ENCODE results near the gene TCEAL1.

Gene TCEAL1

DNA sequence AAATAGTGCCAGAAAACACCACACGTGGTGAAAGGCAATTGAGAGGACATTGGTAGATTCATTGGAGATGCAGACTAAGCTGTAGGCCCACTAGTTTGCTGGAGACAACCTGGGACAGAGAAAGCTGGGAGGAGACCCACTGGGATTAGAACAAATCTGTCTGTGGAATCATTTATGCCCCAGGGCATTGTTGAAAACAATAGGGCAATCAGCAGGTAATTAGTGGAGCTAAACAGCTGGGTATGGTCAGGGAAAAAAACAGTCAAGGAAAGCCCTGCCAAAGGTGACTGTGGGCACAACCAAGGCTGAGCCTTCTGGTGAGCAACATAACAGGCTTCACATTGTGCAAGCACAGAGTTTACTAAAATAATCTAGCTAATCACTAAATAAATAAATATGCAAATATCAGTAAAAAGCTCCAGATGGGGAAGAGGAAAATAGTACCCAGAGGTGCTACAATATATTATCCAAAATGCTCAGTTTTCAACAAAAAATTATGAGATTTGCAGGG lies 12.0 kb upstream of the TCEAL1 start:
- in situ Hi-C loops (cut with HindIII; ENCODE audit: low sequenced_read_pairs), result no loop called here

DNA sequence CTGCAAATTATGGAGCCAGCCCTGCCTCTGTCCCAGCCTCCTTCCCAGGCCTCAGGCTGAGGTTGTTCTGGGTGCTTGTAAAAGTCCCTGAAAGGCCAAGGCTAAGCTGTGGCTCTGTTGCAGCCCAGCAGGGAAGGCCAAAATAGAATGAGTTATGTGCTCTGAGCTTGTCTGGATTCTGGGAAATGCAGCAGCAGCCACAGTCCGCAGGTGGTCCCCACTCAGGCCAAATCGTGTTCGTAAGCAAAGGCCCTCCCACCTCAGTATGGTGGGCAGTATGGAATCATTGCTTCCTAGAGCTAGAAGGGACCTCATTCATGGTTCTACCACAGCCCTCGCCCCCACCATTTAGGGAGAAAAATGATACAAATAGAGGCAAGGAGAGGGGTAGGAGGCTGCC lies 4.7 kb upstream of the TCEAL1 start:
- H3K4me3 ChIP-seq (ENCODE audit: low read depth, low read length), result no peak overlapping the region
- DNase-seq (ENCODE audit: low read depth), result peak; percentile 56
- in situ Hi-C loops (cut with HindIII; ENCODE audit: low sequenced_read_pairs), result no loop called here
- TF ChIP-seq, protein P1, sequence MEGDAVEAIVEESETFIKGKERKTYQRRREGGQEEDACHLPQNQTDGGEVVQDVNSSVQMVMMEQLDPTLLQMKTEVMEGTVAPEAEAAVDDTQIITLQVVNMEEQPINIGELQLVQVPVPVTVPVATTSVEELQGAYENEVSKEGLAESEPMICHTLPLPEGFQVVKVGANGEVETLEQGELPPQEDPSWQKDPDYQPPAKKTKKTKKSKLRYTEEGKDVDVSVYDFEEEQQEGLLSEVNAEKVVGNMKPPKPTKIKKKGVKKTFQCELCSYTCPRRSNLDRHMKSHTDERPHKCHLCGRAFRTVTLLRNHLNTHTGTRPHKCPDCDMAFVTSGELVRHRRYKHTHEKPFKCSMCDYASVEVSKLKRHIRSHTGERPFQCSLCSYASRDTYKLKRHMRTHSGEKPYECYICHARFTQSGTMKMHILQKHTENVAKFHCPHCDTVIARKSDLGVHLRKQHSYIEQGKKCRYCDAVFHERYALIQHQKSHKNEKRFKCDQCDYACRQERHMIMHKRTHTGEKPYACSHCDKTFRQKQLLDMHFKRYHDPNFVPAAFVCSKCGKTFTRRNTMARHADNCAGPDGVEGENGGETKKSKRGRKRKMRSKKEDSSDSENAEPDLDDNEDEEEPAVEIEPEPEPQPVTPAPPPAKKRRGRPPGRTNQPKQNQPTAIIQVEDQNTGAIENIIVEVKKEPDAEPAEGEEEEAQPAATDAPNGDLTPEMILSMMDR (IDR thresholded peaks at IDR 0.05; ENCODE audit: low read depth, low read length, missing control alignments), result no peak

More for the DNA sequence above, 12.0 kb upstream of the TCEAL1 start:
- no peak for DNase-seq (ENCODE audit: low read depth)
- H3K4me3 ChIP-seq (ENCODE audit: low read depth, low read length), result no peak overlapping the region
- TF ChIP-seq, protein P1 (IDR thresholded peaks at IDR 0.05; ENCODE audit: low read depth, low read length, missing control alignments), result no peak

DNA sequence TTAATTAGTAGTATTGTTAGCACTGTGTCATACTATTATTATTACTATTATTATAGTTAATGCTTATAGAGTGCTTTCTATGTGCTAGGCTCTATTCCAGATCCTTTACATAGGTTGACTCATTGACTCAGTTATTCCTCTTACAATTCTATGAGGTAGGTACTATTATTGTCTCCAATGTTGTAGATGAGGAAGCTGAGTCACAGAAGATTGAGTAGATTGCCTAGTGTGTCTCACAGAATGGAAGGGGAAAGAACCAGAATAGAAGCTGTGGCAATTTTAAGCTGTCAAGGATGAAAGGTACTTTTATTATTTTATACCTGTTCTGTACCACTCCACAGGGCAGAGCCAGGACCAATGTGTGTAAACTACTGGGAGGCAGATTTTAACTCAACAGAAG lies 1.9 kb upstream of the TCEAL1 start:
- DNase-seq (ENCODE audit: low read depth), result no peak
- TF ChIP-seq, protein P1 (IDR thresholded peaks at IDR 0.05; ENCODE audit: low read depth, low read length, missing control alignments), result no peak
- H3K4me3 ChIP-seq (ENCODE audit: low read depth, low read length), result no peak overlapping the region
- in situ Hi-C loops (cut with HindIII; ENCODE audit: low sequenced_read_pairs), result no loop called here

DNA sequence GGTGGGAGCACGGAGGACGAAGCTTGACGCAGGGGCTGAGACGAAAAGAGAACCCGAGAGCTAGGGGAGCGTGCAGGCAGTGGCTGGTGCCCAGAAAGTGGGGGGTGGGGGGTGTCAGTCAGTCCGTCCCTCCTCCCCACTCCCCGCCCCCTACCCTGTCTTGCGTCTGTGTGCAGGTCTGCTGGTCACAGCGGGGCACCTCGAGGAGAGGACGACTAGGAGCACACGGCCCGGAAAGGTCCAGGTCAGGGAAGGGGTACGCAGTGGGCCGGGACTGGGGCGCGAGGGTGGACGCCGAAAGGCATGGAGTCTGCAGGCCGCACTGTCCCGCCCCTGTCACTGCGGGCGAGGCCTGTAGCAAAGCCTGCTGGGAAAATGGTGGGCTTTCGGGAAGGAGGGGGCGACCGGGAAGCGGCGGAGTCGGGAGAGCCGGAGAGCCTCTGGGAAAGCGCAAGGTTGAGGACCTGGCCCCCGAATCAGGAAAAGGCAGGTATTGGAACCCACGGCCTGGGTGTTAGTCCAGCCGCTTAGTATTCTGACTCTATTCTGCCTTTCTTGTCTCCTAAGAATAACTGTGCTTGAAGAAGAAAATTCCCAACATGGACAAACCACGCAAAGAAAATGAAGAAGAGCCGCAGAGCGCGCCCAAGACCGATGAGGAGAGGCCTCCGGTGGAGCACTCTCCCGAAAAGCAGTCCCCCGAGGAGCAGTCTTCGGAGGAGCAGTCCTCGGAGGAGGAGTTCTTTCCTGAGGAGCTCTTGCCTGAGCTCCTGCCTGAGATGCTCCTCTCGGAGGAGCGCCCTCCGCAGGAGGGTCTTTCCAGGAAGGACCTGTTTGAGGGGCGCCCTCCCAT lies 769 bp downstream of the TCEAL1 start:
- peak overlapping the region; percentile 56 for H3K4me3 ChIP-seq (ENCODE audit: low read depth, low read length)
- in situ Hi-C loops (cut with HindIII; ENCODE audit: low sequenced_read_pairs), result no loop called here
- TF ChIP-seq, protein P1 (IDR thresholded peaks at IDR 0.05; ENCODE audit: low read depth, low read length, missing control alignments), result peak; percentile 60
- DNase-seq (ENCODE audit: low read depth), result no peak

DNA sequence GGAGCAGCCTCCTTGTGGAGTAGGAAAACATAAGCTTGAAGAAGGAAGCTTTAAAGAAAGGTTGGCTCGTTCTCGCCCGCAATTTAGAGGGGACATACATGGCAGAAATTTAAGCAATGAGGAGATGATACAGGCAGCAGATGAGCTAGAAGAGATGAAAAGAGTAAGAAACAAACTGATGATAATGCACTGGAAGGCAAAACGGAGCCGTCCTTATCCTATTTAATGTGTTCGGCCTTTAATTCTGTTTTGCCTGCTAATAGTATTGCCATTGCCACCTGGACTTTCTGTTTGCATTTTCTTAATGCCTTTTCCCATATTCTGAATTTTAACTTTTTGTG lies 1.4 kb downstream of the TCEAL1 start:
- H3K4me3 ChIP-seq (ENCODE audit: low read depth, low read length), result peak overlapping the region; percentile 56
- DNase-seq (ENCODE audit: low read depth), result no peak
- TF ChIP-seq, protein P1 (IDR thresholded peaks at IDR 0.05; ENCODE audit: low read depth, low read length, missing control alignments), result no peak
- in situ Hi-C loops (cut with HindIII; ENCODE audit: low sequenced_read_pairs), result no loop called here

DNA sequence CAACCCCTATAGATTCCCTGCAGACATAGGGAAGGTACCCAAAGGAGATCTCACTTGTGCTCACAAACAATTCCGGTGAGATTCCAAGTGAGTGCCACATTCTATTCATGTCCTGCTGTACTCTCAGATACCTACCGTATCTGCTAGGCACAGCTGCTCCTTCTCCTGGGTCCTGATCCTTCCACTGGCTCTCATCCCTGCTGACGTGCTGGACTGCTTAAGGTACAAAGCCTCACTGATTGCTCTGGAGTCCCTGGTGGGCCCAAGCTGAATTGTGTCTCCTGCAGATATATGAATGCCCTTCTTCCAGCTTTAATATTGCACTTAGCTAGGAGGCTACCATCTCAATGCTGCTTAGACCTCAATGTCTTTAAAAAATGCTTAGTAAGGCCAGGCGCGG lies 2.4 kb downstream of the TCEAL1 start:
- H3K4me3 ChIP-seq (ENCODE audit: low read depth, low read length), result no peak overlapping the region
- in situ Hi-C loops (cut with HindIII; ENCODE audit: low sequenced_read_pairs), result no loop called here
- DNase-seq (ENCODE audit: low read depth), result no peak
- TF ChIP-seq, protein P1 (IDR thresholded peaks at IDR 0.05; ENCODE audit: low read depth, low read length, missing control alignments), result no peak

Measured in astrocyte of the cerebellum (primary cell).